SHP77 treated with DMSO at 0.1 percent for 48 hours (cell line): ENCODE data around the gene PLXNA4.

Experiments used
- DNase-seq: peaks from one replicate; lab custom pipeline; 2025; lab: John Stamatoyannopoulos, UW

Gene PLXNA4

DNA sequence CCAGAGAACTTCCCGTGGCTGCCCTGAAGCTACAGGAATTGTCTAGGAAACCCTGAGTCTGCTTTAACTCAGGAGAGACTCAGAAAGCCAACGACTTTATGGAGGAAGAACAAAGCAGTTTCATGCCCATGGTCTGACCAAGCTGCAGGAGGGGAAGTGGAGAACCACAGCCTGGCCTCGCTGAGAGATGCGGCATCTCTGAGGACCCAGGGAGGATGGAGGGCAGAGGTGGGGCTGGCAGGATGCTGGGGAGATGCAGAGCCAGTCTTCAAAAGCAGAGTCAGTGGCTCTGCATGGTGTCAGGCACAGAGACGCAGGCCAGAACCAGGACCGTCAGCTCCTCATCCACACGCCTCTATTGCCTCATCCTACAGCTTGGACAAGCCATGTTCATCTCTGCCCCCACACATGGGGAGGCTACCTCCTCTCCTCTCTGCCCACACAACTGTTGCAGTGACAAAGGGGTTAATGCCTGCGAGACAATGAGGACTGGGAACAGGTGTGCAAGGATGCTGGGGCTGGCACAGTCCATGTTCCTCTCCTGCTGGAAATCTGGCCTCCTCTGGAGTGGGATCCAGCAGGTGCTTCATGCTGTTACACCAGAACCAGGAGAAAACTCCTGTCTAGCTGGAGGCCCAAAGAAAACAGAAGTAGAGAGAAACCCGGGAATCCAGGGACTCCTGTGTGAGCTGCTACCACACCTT, 267.0 kb downstream of the PLXNA4 start:
- DNase-seq = no peak

DNA sequence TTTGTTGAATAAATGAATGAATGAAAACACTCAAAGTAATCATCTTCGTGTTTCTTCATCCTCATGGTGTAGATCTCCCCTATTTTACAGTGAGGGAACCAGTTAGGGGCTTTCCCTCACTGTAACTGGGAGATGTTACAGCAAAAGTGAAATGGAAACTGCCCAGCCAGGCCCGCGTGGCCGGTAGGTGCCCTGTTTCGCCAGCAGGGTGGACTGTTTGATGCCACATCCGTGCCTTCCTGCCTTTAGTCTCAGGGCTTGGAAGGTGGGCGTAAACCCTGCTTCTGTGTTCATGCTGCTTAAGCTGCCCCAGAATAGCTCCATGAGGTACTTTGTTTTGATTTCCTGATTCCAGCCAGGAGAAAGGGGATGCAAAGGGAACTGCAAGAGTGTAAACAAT, 268.8 kb downstream of the PLXNA4 start:
- DNase-seq = peak; percentile 29

DNA sequence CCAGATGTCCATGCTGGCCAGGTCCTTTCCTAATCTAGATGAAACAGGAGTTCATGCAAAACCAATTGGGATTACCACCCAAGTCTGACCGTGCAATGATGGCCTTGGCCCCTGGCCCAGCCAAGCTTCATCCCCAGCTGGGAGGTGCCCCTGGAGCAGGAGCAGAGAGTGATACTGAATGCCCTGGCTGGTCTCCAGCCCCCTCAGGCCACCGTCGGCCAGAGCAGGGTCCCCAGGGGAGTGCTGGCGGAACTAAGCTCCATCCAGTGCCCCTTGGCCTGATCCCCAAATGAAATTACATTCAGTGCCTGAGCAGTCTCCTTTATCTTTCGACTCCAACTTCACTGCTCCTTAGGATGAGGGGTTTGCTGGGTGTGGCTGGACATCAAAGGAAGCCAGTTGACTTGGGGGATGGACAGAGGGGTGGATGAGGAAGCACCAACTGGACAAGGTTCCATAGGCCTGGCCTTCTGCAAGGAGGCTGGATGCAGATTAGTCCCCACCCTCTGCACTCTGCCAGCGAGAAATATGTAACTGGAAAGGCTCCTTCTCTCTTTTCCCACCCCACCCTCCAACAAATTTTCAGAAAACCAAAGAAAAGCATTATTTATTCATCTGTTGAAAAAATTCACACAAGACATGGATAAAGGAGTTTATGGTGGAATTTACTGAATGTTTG, 275.5 kb downstream of the PLXNA4 start:
- DNase-seq = no peak

DNA sequence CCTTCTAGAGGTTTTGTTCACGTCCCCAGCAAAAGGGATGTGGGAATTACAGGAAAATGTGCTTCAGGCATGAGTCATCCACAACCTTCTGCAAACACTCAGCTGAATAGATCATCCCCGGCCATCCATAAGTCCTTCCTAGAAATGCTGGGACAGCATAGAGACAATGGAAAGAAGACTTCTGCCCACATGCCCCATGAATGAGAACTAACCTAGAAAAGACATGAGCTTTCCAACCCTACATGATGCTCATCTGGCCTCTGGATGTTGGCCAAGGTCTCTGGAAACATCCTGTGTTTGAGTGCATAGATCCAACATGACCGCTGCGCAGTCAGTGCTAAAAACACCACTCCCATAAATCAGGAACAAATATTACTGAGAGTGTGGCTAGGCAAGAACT, 277.5 kb downstream of the PLXNA4 start:
- peak; percentile 53 for DNase-seq

DNA sequence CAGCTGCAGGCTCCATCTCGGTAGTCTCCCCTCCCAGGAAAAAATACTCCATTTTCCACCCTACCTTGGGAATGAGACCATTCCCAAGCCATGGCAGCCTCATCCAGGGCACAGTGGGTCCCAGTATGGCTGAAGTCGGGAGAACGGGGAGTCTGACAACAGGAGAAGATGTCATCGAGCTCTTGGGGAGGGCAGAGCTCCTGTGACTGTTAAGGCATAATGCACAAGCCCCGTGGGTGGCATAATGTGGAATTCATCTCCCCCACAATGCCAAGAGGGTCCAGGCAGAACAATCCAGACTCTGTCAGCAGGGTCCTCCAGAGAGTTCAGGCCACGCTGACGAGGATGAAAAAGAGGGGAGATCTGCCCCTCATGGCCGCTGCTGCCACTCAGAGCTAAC, 279.4 kb downstream of the PLXNA4 start:
- DNase-seq = no peak

DNA sequence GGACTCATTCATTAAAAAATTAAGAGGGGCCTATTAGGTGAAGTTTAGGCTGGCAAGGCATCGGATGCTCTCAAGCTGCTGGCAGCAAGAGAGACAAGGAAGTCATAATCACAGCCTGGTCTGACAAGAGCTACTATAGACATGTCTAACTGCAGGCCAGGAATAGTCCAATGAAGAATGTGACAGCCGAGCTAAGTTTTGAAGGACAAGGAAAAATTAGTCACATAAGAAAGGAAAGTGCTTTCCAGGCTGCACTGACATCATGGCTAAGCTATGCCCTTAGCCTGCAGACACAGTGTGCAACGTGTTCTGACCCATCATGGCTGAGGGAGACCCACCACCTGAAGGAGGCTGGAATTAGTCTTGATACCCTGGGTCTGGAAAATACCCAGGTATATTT, 281.1 kb downstream of the PLXNA4 start:
- DNase-seq = no peak

DNA sequence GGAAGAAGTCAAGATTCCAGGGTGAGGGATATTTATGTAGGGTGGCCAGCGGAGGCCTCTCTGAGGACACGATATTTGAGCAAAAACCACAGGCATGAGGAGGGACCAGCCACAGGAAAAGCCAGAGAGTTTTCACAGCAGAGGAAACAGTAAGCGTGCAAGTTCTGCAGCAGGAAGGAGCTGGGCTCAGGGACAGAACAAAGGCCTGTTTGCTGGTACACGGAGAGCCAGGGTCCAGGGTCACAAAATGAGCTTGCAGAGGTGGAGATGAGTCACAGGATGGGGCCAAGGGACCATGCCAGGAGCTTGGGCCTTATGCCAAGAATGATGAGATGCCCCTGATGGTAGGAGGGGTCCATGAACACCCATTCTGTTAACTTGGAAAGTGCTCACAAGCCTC, 283.5 kb downstream of the PLXNA4 start:
- DNase-seq = no peak

DNA sequence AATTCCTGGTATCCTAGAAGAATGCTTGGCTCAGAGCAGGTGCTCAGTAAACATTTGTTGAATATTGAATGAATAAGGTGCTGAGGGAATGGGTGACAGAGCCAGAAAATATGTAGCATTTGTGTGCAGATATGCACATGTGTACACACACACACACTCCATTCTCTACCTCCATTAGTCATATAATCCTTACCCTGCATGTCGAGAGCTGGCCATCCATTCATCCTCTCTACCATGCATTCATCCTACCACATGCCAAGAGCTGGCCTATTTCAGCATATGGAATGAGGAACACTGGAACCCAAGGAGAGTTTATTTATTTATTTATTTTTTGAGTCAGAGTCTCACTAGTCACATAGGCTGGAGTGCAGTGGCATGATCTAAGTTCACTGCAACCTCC, 284.8 kb downstream of the PLXNA4 start:
- no peak for DNase-seq

DNA sequence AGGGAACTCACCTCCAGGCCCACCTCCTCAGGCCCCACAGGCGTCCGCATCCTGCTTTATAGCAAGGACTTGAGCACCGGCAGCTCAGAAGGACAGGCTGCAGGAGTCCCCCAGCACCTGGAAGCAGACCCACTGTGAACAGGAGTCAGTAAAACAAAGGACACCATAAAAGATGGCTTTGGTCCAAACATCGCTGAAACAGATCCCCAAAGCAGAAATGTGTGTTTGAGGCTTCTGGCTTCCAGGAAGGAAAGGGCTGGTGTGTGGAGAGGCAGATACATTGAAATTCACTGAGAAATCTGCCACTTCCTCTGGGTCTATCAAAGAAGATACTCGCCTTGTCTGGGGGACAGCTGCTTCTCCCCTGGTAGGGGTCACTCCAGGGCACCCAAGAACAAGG, 286.2 kb downstream of the PLXNA4 start:
- DNase-seq = no peak

DNA sequence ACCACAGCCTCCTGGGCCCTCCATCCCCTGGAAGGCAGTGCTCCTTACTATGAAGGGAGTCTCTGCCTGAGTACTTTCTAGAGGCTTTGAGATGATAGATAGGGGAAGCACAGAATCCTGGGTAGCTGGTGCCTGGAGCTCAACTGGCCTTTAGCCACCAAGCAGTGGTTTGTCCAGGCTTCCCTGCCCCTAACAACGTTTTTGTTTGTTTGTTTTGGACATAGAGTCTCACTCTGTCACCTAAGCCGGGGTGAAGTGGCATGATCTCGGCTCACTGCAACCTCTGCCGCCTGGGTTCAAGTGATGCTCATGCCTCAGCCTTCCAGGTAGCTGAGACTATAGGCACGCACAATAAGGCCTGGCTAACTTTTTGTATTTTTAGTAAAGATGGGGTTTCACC, 289.4 kb downstream of the PLXNA4 start:
- no peak for DNase-seq

DNA sequence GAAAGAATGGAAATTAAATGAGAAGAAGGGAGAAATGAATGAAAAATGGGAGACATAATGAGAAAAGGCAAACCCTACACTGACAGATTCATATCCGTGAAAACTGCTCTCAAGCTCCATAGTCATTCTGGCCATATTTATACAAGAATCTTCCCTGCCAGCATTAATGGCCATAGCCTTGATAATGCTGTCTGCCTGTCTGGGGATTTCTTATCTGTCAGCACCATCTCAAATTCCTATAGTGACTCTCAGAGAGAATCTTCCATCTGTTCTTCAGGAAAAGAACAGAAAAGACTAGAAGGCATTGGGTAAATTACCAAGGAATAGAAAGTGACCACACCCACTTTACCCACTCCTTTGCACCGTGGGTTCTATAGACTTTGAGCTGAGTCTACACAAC, 295.9 kb downstream of the PLXNA4 start:
- DNase-seq = no peak

DNA sequence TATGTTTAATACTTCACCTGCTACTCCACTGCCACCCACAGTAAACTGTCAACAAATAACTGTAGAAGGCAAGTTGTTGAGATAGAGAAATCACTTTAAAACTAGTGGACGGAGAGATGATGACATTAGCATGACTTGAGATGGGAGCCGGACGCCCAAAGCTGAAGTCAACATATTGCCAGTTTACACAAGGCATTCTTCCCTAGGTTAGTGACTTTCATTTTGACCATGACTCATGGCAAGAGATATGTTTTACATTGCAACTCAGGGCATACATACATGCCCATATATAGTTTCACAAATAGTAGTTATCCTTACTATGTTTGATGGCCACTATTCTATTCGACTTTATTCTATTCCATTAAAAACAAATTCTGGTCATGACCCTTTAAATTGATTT, 296.6 kb downstream of the PLXNA4 start:
- no peak for DNase-seq

DNA sequence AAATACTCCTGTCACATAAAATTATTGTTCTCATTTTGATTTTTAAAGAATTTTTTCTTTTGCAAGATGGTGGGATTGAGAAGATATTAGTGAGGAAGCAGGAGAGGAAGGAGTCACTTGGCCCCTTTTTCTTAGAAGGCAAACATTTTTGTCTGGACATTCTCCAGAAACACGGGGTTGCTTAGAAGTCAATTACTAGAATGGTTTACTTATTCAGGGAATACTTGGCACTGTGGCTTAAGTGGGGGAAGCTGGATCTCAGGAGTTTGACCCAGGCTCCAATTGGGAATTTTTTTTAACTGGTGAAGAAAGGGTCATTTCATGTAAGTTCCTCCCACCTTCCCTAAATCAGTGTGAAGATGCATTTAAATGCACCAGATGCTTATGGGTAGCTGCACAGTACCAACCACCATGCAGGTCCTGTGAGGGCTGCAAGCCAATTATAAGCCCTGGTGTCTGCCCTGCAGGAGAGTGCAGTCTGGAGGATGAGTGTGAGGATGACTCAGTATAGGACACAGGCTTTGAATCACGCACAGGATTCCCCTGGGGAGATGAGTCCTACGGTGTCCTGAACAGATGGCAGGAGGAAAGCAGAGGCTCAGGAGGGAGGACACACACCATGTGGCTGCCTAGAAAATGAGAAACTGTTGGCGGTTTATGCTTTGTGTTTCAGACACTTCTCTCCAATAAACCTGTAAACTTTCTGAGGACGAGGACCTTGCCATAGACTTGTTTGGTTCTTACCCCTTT, 299.1 kb downstream of the PLXNA4 start:
- DNase-seq = no peak

DNA sequence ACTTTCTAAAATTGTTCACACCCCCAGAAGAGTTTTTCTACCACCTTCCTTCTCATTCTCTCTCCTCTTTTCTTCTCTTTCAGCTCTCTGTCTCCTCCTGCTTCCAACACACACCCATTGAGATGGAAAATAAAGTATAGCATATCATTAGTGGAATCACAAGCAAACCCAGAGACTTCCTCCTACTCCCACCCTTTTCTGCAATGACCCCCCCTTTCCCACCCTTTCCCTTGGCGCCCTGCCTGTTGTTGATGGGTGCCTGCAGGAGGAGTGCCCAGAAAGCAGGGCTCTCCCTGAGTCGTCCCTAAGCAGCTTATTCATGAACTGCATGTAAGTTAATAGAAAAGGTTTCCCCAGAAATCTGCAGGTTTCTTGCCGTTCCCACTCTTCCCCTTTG, 300.0 kb downstream of the PLXNA4 start:
- DNase-seq = no peak

DNA sequence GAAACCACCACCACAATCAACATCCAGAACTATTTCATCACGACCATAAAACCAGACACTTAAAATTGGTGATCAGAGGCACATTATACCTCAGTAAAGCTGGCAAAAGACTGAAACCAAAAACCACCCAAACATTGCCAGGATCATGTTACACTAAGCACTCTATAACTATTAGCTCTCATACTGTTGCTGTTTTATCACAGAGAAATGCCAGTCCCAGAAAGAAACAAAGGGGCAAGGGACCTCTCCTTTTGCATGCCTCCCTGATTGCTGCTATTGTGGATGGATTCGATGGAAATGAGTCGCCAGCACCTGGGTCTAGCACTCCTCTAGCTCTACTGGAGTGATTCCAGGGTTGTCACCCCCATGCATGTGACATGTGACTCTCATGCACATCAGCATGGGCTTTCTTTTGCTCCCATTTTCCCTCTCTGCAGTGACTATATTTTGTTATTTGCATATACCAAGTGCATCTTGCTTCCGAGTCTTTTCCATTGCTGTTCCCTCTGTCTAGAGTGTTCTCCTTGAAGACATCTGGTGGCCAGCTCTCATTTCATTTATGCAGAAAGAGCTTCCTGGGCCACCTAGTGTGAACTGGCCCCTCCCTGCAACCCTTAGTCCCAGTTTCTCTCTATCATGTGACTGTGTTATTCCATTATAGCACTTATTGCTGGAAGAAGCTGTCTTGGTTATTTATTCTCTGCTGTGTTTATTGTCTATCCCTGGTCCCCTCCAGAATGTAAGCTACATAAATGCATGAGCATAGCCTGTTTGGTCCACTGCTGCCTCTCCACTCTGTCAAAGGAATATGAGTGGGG, 300.6 kb downstream of the PLXNA4 start:
- DNase-seq = no peak

DNA sequence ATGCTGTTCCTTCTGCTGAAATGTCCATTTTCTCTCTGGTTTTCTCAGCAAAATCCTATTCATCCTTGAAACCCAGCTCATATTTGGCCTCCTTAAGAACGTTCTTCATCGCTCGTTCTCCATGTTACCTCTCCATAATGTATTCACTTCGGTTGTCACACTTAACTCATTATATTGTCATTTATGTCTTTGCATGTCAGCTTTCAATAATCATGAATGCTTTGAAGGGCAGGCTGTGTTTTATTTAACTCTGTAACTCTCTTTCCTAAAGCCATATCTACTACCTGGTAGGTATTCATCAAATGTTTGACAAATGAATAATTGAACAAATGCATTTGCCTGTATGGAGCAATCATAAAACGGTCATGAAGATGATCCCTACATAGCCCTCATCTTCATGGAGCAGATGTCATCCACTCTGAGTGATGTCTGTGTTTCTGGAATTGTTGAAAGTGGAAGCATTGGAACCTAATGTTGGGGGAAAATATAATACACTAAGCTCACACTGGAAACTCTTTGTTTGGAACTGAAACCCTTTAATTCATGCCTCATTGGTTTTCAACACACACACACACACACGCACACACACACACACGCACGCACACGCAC, 303.4 kb downstream of the PLXNA4 start:
- no peak for DNase-seq

DNA sequence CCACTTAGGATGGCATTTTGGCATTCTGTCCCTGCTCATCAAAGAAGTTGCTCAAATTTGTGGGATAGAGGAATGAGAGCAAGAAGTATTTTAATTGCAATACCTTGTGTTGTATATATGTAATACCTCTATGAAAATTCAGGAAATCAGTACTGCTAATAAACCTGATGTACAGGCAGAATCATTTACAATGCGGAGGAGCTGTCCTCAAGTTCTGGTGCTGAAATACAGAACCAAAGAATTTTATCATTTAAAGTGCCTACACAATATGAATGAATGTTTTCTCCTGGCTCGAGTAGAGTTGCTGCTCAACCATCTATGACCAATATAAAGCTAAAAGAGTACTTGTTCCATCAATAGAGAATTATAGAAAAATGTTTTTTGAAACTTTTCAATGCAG, 305.8 kb downstream of the PLXNA4 start:
- no peak for DNase-seq

DNA sequence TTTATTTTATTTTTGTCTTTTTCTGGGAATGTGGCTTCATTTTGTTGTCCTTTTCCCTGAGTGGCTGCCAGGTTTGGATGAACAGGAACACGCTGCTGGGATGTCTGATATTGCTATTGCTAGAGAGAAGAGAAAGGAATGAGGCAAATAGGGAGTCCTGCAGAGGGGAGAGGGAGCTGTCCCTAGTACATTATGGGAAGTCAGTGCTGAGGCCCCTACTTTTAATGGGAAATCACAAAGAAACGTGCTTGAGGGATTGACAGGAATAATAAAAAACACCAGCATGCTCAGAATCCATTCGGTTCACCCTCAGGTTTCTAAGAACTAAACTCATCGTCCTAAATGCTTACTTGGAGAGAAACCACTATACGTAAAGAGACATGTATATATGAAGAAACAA, 306.6 kb downstream of the PLXNA4 start:
- DNase-seq = no peak

DNA sequence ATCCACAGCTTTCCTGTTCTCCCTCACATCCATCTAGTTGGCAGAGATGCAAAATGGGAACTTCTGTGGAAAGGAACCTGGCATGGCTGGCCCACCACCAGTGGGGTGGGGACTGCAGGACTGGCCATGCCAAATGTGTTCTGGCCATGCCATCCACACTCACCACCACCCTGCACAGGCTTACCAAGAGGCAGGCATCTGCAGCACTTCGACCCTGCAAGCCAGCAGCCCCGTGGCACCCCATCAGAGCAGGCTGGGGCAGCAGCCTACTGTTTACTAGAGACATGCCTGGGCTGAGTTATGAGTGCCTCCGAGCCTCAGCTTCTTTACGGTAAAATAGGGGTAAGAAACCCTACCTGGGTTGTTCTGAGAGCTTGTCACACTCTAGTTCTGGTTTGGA, 313.1 kb downstream of the PLXNA4 start:
- no peak for DNase-seq

DNA sequence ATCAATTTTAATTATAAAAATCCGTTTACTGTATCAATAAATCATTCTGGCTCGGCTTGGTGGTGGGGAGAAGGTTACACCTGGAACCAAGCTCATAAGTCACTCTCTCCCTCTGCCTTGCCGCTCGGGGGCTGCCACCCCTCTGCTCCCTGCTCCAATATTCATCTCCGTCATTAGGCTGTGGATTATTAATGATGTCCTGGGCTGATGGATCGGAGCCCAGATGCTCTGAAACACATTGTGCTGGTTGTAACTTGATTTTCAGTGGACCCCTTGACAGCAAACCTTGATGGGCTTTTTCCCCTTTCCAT, 314.2 kb downstream of the PLXNA4 start:
- no peak for DNase-seq

DNA sequence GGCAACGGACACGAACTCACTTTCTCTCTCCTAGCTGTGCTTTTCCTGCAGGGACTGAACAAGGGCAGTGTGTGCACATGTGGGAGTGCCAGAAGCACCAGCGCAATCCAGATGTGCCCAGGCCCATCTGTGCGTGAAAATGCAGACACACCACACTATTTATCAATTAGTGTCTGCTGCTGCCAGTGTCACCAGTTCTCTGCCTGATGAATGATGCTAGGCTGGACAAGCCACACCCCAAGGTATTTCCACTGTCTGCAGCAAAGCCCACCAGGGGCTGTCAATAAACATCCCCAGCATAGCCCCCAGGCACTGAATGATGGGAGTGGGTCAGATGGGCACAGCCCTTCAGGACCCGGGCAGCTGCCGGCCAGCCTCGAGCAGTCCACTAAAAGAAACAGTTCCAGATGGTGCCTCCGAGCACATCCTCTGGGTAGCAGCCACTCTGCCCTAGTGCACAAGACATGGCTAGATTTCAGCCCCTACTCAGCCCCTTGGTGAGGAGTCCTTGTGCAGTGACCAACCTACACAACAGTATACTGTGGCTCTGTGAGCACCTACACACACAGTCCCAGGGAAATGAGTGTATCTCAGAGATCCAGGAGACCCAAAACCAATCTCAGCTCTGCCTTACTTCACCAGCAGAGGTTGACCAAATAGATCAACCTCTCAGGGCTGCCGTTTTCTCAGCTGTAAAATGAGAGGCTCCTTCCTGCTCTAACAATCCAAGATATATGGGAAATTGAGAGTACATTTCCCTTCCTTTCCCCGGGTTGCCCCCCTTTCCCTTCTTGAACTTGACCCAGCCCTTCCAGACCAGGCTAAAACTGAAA, 314.7 kb downstream of the PLXNA4 start:
- DNase-seq = no peak
